Stimulated activated naive B cell treated with anti-CD40 and anti-IgM and Interleukin-4, amounts not matched to agents 10 μg/mL and 1 μg/mL and 100 μg/mL, for 72 hours (primary cell): ENCODE measurements around the gene GPR83.
A peak's percentile ranks its signal among the peaks of the same experiment; 100 is the strongest.

Source experiments
- ATAC-seq, 2 donors: fragments of 150-1000 bp; cut with Tn5 transposase; replicated peaks; 2 replicates each; pipeline ENCODE4 v1.10.0; 2021; ENCODE audit warnings: moderate library complexity in 1 of 2
- DNase-seq: peaks from one replicate; pipeline ENCODE4 v3.0.0; 2021
- H3K27ac Mint-ChIP-seq: one replicate; pipeline ENCODE4 v1.8.0; 2022; ENCODE audit warnings: mild to moderate bottlenecking, mixed read lengths
- H3K27me3 Mint-ChIP-seq, 2 donors: one replicate each; pipeline ENCODE4 v1.8.0; 2022; ENCODE audit warnings: mixed read lengths in 2 of 2
- H3K36me3 Mint-ChIP-seq, 2 donors: one replicate each; pipeline ENCODE4 v1.8.0; 2022; ENCODE audit warnings: mixed read lengths in 2 of 2, mild to moderate bottlenecking in 1 of 2
- H3K4me1 Mint-ChIP-seq, 2 donors: one replicate each; pipeline ENCODE4 v1.8.0; 2022; ENCODE audit warnings: mixed read lengths in 2 of 2, mild to moderate bottlenecking in 1 of 2
- H3K4me3 Mint-ChIP-seq, 2 donors: one replicate each; pipeline ENCODE4 v1.8.0; 2022; ENCODE audit warnings: mild to moderate bottlenecking in 2 of 2, mixed read lengths in 2 of 2, moderate library complexity in 1 of 2
- H3K9me3 Mint-ChIP-seq, 2 donors: one replicate each; pipeline ENCODE4 v1.8.0; 2022; ENCODE audit warnings: mixed read lengths in 2 of 2, mild to moderate bottlenecking in 1 of 2

The GPR83 gene

DNA sequence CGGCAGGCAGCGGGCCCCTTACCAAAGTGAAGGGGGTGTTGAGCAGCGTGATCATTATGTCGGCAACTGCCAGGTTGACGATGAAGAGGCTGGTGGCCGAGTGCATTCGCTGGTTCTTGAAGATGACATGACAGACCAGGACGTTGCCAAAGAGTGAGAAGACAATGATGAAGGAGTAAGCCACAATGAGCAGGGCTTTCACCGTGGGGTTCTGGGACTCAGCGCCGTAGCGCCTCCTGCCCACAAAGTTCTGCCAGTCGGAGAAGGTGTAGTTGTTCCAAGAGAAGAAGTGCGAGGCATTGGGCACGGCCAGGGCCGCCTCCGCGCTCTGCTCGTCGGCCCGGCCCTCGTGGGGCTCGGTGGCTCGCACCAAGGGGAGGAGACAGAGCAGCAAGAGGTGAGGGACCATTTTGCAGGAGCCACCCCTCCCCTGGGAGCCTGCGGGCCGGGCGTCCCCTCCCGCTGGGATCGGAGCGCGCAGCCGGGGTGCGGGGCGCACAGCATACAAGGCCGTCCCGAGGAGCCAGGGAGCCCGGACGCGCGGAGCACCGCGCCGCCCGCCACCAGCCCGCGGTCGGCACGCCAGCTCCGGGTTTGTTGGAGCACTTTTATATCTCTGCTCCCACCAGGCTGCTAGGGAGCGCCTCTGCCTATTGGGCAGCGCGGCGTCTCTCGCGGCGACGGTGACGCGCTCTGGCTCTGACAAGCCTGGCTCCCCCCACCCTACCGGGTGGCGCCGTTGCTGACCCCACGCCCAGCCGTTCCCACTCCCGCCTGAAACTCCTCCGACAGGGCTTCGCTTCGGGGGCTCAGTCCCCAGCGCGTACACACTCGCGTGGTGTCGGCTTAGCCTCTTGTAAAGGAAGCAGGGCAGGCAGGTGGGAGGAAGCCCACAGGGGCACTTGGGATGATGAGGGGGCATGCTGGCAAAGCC is at the start of gene GPR83:
Gene GPR83 (minus strand): TSS at position 581 of the 934 bp plus-strand sequence. CDS start 172 bp downstream, at position 409.
- Mint-ChIP-seq H3K9me3 (peaks cover 3 to 4% of the 10 kb centered on the region in 2 donors), H3K4me3 (peak within 1 kb of the TSS; percentile 54 to 66), H3K36me3 (no peaks in the 10 kb centered on the region), H3K4me1 (peaks cover 7 to 10% of the 10 kb centered on the region in 2 donors), H3K27me3 (peaks cover 46 to 51% of the 10 kb centered on the region in 2 donors), H3K27ac (peak within 1 kb of the TSS; percentile 39)
- DNase-seq (no peak), ATAC-seq (peak; percentile 52 to 59)

DNA sequence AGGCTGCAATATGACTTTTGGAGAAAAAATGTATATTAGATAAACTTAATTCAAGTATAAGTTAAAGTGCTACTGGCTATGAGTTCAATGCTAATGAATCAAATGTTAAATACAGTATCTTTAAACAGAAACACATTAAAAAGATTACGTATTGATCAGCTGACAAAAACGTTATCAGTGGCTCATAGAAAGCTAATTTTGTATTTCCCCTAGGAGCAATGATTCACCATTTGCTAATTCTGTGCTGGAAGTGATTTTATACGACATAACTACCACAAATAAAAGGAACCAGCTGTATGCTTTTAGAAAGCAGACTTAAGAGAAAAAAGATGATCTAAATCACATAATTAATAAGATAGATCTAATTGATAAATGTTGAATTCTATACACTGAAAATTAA is 48.8 kb upstream of the GPR83 start:
- no peak overlapping the region for H3K27ac Mint-ChIP-seq
- ATAC-seq (no peak), DNase-seq (no peak)
- H3K4me1 Mint-ChIP-seq: no peaks in the 10 kb centered on the region
- H3K27me3 Mint-ChIP-seq: no peaks in the 10 kb centered on the region
- H3K9me3 Mint-ChIP-seq: no peaks in the 10 kb centered on the region
- no peak overlapping the region for H3K4me3 Mint-ChIP-seq
- H3K36me3 Mint-ChIP-seq: peaks cover 22 to 34% of the 10 kb centered on the region in 2 donors

DNA sequence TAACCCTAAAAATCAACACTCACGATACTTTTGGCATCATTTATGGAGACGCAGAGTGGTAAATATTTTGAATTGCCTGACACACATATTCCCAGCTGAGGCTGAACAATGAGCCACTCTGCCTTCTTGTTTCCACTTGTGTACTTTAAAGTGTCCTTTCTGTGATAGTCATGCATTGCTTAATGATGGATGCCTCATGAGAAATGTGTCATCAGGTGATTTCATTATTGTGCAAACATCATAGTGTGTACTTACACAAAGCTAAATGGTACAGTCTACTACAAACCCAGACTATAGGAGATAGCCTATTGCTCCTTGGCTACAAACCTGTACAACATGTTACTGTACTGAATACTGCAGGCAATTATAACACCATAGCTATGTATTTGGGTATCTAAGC is 48.2 kb upstream of the GPR83 start:
- Mint-ChIP-seq H3K9me3 (no peaks in the 10 kb centered on the region), H3K4me3 (no peak overlapping the region), H3K36me3 (peaks cover 20 to 32% of the 10 kb centered on the region in 2 donors), H3K27me3 (no peaks in the 10 kb centered on the region), H3K27ac (no peak overlapping the region), H3K4me1 (no peaks in the 10 kb centered on the region)
- DNase-seq (no peak), ATAC-seq (no peak)

DNA sequence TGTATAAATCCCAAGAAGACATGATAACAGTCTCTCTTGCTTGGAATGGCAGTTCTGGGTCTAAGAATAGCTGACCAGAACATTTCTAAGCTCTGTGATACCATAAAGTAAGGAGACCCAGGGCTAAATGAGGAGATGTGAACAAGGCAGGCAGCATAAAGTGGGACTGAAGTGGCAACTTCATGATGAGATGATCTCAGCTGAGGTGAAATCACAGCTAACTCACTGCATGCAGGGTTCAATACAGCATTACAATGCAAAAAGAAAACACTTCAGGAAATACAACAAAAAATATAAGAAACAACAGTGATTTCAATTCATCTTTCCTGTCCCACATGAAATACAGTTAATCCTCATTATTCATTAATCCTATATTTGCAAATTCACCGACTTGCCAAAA is 47.8 kb upstream of the GPR83 start:
- no peak for ATAC-seq
- Mint-ChIP-seq H3K4me1 (no peaks in the 10 kb centered on the region), H3K27ac (no peak overlapping the region), H3K4me3 (no peak overlapping the region), H3K9me3 (no peaks in the 10 kb centered on the region), H3K36me3 (peaks cover 24 to 36% of the 10 kb centered on the region in 2 donors), H3K27me3 (no peaks in the 10 kb centered on the region)
- DNase-seq: no peak

DNA sequence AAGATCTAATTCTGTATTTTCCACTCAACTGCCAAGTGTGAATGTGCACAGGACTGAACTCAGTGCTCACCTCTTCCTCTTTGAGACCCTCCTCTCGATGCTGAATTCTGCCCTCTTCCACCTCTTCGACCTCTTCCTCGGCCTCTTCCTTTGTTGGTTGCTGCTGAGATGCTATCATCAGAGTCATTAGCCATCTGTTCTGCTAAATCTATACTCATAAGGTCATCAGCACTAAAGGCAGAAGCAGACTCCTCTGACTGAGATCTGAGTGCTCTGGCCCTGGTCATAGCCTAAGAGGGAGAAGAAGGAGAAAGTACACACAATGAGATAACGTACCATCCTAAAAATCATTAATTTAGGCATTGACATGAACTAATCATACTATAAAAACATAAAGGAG is 45.9 kb upstream of the GPR83 start:
- Mint-ChIP-seq H3K36me3 (peaks cover 22 to 35% of the 10 kb centered on the region in 2 donors), H3K4me1 (no peaks in the 10 kb centered on the region), H3K4me3 (no peak overlapping the region), H3K27me3 (no peaks in the 10 kb centered on the region), H3K9me3 (no peaks in the 10 kb centered on the region), H3K27ac (no peak overlapping the region)
- ATAC-seq (no peak), DNase-seq (no peak)

DNA sequence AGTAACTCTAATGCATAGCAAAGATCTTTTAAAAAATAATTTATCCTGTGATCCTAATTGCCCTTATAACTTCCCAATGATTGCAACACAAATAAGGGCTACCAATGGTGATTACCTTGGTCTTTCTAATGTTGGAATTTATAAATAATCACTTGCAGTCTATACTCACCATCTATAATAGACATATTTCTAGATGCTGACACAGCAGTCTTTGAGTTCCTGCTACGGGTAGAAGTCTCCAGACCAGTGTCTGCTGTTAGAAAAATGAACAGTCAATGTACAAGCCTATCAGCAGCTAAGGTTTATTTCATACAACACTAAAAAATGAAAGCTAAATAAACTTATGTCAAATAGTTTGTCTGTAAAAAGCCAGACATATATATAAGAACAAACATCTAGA is 44.4 kb upstream of the GPR83 start:
- ATAC-seq (no peak), DNase-seq (no peak)
- Mint-ChIP-seq H3K27me3 (no peaks in the 10 kb centered on the region), H3K27ac (no peak overlapping the region), H3K4me3 (no peak overlapping the region), H3K9me3 (no peaks in the 10 kb centered on the region), H3K36me3 (peaks cover 29 to 48% of the 10 kb centered on the region in 2 donors), H3K4me1 (no peaks in the 10 kb centered on the region)

DNA sequence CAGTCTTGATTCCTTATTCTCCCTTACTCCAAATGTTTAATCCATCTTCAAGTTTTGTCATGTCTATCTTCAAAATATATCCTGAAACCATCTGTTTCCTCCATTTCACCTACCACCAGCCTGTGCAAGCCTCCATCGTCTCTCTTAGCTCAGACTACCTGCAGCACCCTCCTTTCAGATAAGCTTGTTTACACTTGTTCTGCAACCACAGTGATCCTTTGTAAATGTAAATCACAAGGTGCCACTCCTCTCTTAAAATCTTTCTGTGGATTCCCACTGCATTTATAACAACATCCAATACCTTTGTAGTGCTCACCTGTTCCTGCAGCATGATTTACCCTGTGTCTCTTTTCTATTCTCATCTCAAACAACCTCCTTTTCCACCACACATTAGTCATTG is 31.8 kb upstream of the GPR83 start:
- Mint-ChIP-seq H3K36me3 (peaks cover 59% of the 10 kb centered on the region in 2 donors), H3K9me3 (peaks cover 4% of the 10 kb centered on the region in 2 donors), H3K27me3 (no peaks in the 10 kb centered on the region), H3K4me1 (peaks cover 0 to under 1% of the 10 kb centered on the region in 2 donors), H3K4me3 (no peak overlapping the region), H3K27ac (no peak overlapping the region)
- DNase-seq (no peak), ATAC-seq (no peak)

DNA sequence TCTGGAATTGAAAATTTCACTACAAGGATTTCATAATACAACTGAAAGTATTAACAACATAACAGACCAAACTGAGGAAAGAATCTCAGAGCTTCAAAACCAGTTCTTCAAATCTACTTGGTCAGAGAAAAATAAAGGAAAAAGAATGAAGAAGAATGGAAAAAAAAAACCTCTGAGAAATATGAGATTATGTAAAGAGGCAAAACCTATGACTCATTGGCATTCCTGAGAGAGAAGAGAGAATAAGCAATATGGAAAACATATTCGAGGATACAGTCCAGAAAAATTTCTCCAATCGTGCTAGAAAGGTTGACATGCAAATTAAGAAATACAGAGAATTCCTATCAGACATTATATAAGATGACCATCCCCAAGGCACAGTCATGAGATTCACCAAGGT is 23.4 kb upstream of the GPR83 start:
- H3K27ac Mint-ChIP-seq: no peak overlapping the region
- no peak for DNase-seq
- no peak overlapping the region for H3K4me3 Mint-ChIP-seq
- ATAC-seq: no peak
- no peaks in the 10 kb centered on the region for H3K27me3 Mint-ChIP-seq
- H3K4me1 Mint-ChIP-seq: peaks cover 6 to 16% of the 10 kb centered on the region in 2 donors
- H3K36me3 Mint-ChIP-seq: peaks cover 64 to 73% of the 10 kb centered on the region in 2 donors
- peaks cover 4 to 9% of the 10 kb centered on the region in 2 donors for H3K9me3 Mint-ChIP-seq

DNA sequence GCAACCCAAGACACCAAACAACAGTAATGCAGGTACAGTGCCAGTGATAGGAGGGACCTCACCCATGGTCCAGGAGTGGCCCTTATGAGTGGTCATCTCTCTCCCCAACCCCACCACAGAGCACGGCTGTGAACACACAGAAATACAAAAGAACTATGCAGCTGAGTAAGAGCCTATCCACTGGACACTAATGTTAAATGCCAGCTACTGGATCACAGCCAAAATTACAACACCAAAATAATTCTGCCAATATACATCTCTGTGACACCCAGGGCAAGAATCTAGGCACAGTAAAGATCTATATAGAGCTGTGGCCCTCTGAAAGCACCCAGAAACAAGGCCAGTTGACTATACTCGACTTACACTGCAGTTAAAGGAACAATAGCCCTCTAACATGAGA is 22.8 kb upstream of the GPR83 start:
- no peak for DNase-seq
- ATAC-seq: no peak
- H3K27ac Mint-ChIP-seq: no peak overlapping the region
- no peaks in the 10 kb centered on the region for H3K27me3 Mint-ChIP-seq
- peaks cover 4 to 9% of the 10 kb centered on the region in 2 donors for H3K9me3 Mint-ChIP-seq
- H3K36me3 Mint-ChIP-seq: peaks cover 57 to 70% of the 10 kb centered on the region in 2 donors
- no peak overlapping the region for H3K4me3 Mint-ChIP-seq
- peaks cover 6 to 16% of the 10 kb centered on the region in 2 donors for H3K4me1 Mint-ChIP-seq

DNA sequence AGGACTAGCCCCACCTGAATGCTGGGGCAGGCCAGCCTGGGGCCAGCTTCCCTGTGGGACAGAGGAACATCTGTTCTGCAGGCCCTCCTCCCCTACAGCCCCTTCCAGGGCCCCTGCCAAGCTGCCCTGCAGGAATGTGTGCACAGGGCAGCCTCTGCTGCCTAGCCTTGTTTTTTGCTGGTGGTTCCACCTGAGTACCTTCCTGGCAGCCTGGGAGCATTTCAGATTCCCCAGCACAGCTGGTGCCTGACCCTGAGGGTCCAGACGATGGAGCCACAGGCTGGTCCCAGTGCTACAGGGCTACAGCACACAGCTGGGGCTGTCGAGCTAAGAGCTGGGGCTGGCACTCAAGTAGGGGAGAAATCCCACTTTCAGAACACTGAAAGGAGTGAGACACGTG is 22.3 kb upstream of the GPR83 start:
- DNase-seq (no peak), ATAC-seq (no peak)
- H3K4me1 Mint-ChIP-seq: peaks cover 6 to 16% of the 10 kb centered on the region in 2 donors
- no peak overlapping the region for H3K4me3 Mint-ChIP-seq
- peaks cover 0 to 5% of the 10 kb centered on the region in 2 donors for H3K9me3 Mint-ChIP-seq
- no peaks in the 10 kb centered on the region for H3K27me3 Mint-ChIP-seq
- peaks cover 52 to 70% of the 10 kb centered on the region in 2 donors for H3K36me3 Mint-ChIP-seq
- no peak overlapping the region for H3K27ac Mint-ChIP-seq

DNA sequence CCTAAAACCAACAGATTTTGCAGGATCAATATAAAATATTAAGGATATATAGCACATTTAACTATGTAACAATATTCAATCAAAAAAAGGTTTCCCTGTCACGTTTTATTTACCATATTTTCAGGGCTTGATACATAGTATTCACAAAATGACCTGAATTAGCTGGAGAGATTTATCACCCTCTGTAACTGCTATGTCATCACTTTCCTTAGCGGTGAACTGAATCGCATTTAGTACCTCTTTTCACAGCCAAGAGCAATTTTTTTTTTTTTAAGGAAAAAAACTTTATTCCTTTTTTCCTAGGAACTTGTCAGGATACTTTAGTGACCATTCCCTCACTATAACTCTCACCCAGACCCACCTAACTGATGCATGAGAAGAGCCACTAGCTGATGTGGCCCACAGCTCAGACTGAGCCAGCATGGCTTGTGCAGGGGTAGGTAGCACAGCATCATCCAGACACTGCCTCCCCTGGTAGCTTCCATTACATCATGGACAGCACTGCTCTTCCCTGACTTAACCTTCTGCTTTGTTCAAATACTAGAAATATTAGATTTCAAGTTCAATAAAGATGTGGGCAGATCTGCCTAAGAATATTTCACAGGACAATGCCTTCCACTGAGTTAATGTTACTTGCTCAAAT is 17.0 kb upstream of the GPR83 start:
- H3K36me3 Mint-ChIP-seq: peaks cover 16 to 43% of the 10 kb centered on the region in 2 donors

DNA sequence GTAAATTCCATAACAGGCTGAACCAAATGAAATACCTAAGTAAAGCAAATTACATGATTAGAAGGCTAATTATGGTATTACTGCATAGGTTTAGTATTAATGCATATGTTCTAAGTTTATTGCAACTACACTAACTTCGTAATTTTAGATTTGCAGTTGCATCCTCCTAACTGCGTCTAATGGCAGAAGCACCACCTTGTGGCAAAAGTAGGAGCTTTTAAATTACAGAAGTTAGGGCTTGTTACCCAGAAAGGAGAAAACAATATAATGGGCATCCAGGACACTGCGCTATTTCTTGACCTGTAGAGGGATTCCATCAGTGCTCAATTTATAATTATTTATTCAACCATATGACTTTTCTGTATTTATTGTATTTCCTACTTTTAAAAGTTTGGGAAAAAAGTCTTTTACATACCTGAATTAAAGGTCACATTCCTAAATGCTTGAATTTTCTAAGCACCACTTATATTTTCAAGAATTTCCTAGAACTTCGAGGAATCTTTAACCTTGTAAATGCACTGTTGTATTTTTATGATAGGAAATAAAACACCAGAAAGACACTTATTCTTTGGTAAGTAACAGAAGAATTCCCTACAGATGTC is 16.3 kb upstream of the GPR83 start:
- no peaks in the 10 kb centered on the region for H3K9me3 Mint-ChIP-seq
- H3K27me3 Mint-ChIP-seq: no peaks in the 10 kb centered on the region
- no peak overlapping the region for H3K4me3 Mint-ChIP-seq
- H3K36me3 Mint-ChIP-seq: peaks cover 19 to 41% of the 10 kb centered on the region in 2 donors
- H3K4me1 Mint-ChIP-seq: no peaks in the 10 kb centered on the region
- DNase-seq (no peak), ATAC-seq (peak in 1 of 2 donors; percentile 46)
- H3K27ac Mint-ChIP-seq: no peak overlapping the region

More for the DNA sequence above, 17.0 kb upstream of the GPR83 start:
- Mint-ChIP-seq H3K4me3 (no peak overlapping the region), H3K27ac (no peak overlapping the region), H3K27me3 (no peaks in the 10 kb centered on the region), H3K4me1 (no peaks in the 10 kb centered on the region), H3K9me3 (no peaks in the 10 kb centered on the region)
- DNase-seq (no peak), ATAC-seq (no peak)

DNA sequence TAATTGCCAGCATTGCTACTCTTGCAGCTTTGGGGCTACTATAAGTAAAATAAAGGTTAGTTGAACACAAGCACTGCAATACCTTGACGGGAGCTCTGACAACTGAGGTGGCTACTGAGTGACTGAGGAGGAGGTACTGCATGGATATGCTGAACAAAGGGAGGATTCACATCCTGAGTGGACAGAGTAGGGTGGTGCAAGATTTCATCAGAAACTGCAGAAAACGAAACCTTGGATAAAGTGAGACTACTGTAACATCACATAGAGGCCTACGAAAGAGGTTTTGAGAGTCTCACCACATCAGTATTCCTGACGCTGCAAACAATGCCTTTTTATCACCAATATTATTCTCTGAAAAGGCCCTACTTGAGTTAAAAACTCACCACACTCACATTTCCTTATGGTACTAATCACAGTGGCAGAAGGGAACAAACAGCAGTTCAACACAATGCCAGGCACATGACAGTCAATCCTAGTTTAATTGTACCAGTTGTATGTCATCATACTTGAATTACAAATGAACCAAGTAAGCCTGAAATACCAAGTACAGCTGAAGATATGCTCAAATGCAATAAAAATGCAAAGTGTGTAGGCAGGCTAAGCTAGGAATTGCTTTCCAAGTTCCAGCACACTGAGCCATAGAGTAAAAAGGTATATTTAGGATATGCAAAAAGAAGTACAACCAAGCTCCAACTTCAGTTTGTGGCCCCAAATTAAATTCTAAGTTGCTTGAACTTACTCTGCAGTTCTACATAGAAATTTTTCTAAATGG is 4.0 kb upstream of the GPR83 start:
- Mint-ChIP-seq H3K27ac (no peak overlapping the region), H3K9me3 (peaks cover 20 to 23% of the 10 kb centered on the region in 2 donors), H3K27me3 (peaks cover 20 to 21% of the 10 kb centered on the region in 2 donors), H3K4me3 (no peak overlapping the region), H3K36me3 (peaks cover 16 to 25% of the 10 kb centered on the region in 2 donors), H3K4me1 (peaks cover 7 to 9% of the 10 kb centered on the region in 2 donors)
- DNase-seq (no peak), ATAC-seq (no peak)

DNA sequence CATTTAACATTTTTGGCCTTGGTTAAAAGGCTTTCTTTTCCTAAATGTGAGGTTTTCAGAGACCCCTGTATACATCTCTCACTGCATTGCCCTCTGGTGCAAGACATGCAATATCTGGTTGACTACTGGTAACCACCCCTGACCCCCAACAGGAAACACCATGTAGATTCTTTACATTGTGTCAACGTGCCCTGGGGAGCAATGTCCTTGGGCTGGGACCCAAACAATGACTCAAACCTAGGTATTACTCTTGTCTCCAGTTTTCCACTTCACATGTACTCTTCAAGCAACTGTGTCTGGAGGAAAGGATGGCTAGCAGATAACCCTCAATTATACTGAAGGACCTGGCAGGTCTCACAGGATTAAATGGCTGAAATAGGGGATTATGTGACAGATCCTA is 1.1 kb upstream of the GPR83 start:
- DNase-seq (no peak), ATAC-seq (no peak)
- Mint-ChIP-seq H3K9me3 (peaks cover 6 to 7% of the 10 kb centered on the region in 2 donors), H3K27ac (no peak overlapping the region), H3K4me3 (no peak overlapping the region), H3K36me3 (peaks cover 0 to 2% of the 10 kb centered on the region in 2 donors), H3K4me1 (peaks cover 7 to 10% of the 10 kb centered on the region in 2 donors), H3K27me3 (peaks cover 46 to 47% of the 10 kb centered on the region in 2 donors)
